ENCODE data around the gene PCDH19. TPM values are rescaled to one million over a fixed set of nuclear protein-coding genes. Genes with fewer than 3 reads are reported as not detected.

The PCDH19 gene
- total and polyA plus RNA-seq, 2 of the 13 experiments (the other 11 are each of a cell fraction or from before 2014, with no cell fraction given): 0.02 to 0.09 TPM

GRCh38 chrX:100418556-100418955 lies 8.5 kb upstream of the PCDH19 start:
- H3K9me3 ChIP-seq (ENCODE audit: low read length): no peaks in the 10 kb centered on the region
- ATAC-seq: no peak

More at GRCh38 chrX:100418556-100418955, 8.5 kb upstream of the PCDH19 start:
- no peak overlapping the region for H3K4me2 ChIP-seq (ENCODE audit: low read depth, low read length)
- FAIRE-seq (no peak), DNase-seq (ENCODE audit: low spot score) (no peak)
- no peaks in the 10 kb centered on the region for H3K4me1 ChIP-seq (ENCODE audit: insufficient read depth, low read length)
- 0% methylated on average over 2 of the region's 2 CpGs for WGBS (ENCODE audit: low lambda C conversion rate)
- TF ChIP-seq ZMYM4 (CRISPR knock-in tag; IDR thresholded peaks at IDR 0.05) (no peak), HOXA9 (CRISPR knock-in tag; IDR thresholded peaks at IDR 0.05; ENCODE audit: borderline replicate concordance) (no peak), REXO4 (CRISPR knock-in tag; IDR thresholded peaks at IDR 0.05; ENCODE audit: borderline replicate concordance) (no peak), ZBTB42 (CRISPR knock-in tag; IDR thresholded peaks at IDR 0.05) (no peak), NR2F6 (IDR thresholded peaks at IDR 0.05) (no peak), NR2F6 (CRISPR knock-in tag; IDR thresholded peaks at IDR 0.05) (no peak), ZNF784 (CRISPR knock-in tag; IDR thresholded peaks at IDR 0.05; ENCODE audit: borderline replicate concordance) (no peak), CERS6 (CRISPR knock-in tag; IDR thresholded peaks at IDR 0.05) (no peak), DR1 (CRISPR knock-in tag; IDR thresholded peaks at IDR 0.05) (no peak), GPN1 (CRISPR knock-in tag; IDR thresholded peaks at IDR 0.05; ENCODE audit: borderline replicate concordance) (no peak), SP5 (CRISPR knock-in tag; IDR thresholded peaks at IDR 0.05; ENCODE audit: borderline replicate concordance, low read depth) (no peak)
- H2AFZ ChIP-seq (ENCODE audit: low read length): no peak overlapping the region
- no peak overlapping the region for H3K27ac ChIP-seq (ENCODE audit: extremely low read length, insufficient read depth, low read length)
- no TSS peak for BruUV-seq (replicated peaks)
- H4K20me1 ChIP-seq (ENCODE audit: insufficient read depth, low read length): no peaks in the 10 kb centered on the region
- POLR2A ChIA-PET: no interaction called here
- H3K27me3 ChIP-seq (ENCODE audit: control insufficient read depth in 1 of 2, insufficient read depth in 2 of 2, low read length in 2 of 2): no peaks in the 10 kb centered on the region
- no peaks in the 10 kb centered on the region for H3K79me2 ChIP-seq (ENCODE audit: insufficient read depth, low read length)
- CTCF ChIA-PET (ENCODE audit: low intra/inter-chr PET ratio, low total read pairs): no interaction called here
- no peak overlapping the region for H3K4me3 ChIP-seq (replicated peaks in 1 of 3; ENCODE audit: insufficient read depth in 1 of 3, low read depth in 2 of 3, low read length in 3 of 3)
- H3K36me3 ChIP-seq (replicated peaks in 1 of 2; ENCODE audit: control insufficient read depth in 1 of 2, insufficient read depth in 2 of 2, low read length in 2 of 2): no peaks in the 10 kb centered on the region
- intact Hi-C loops (cut with micrococcal nuclease; ENCODE audit: unreplicated experiment): no loop called here
- no peak overlapping the region for H3K9ac ChIP-seq (ENCODE audit: insufficient read depth, low read depth, low read length)
- in situ Hi-C loops (cut with HindIII; ENCODE audit: extremely low pct_ligation_motif_present, low pct_unique_long_range_greater_than_20kb): no loop called here
